Fibroblast of mammary gland (primary cell): ENCODE results near the gene AGMAT.

Experiments used
- DNase-seq: peaks from one replicate; pipeline ENCODE4 v3.0.0-alpha.2; 2010; ENCODE audit warnings: low read depth
- H3K4me3 ChIP-seq: 2 replicates; pipeline ENCODE4 v1.5.1; 2011; ENCODE audit warnings: low read depth, mild to moderate bottlenecking, low read length, moderate library complexity; ENCODE audit not compliant: control insufficient read depth
- CTCF ChIP-seq: conservative IDR thresholded peaks from 2 replicates; pipeline ENCODE4 v1.5.1; 2011; ENCODE audit warnings: low read depth, low read length, inconsistent platforms; ENCODE audit not compliant: control insufficient read depth, insufficient read depth

The AGMAT gene

GRCh38 chr1:15573477-15573876 lies 11.4 kb downstream of the AGMAT start:
- no peak for TF ChIP-seq CTCF
- DNase-seq: peak; percentile 17
- no peak overlapping the region for H3K4me3 ChIP-seq

- no peak for TF ChIP-seq CTCF
- no peak for DNase-seq
- H3K4me3 ChIP-seq: no peak overlapping the region
Observed at GRCh38 chr1:15571266-15571665, 13.6 kb downstream of the AGMAT start.

- TF ChIP-seq CTCF: no peak
- no peak for DNase-seq
- H3K4me3 ChIP-seq: no peak overlapping the region
Observed at GRCh38 chr1:15570861-15571260, 14.0 kb downstream of the AGMAT start.

- no peak overlapping the region for H3K4me3 ChIP-seq
- TF ChIP-seq CTCF: no peak
- DNase-seq: no peak
Observed at GRCh38 chr1:15568387-15569073, 16.3 kb downstream of the AGMAT start.

- DNase-seq: no peak
- H3K4me3 ChIP-seq: no peak overlapping the region
- TF ChIP-seq CTCF: no peak
Observed at GRCh38 chr1:15559189-15559810, 25.6 kb downstream of the AGMAT start.

GRCh38 chr1:15558516-15558915 lies 26.3 kb downstream of the AGMAT start:
- TF ChIP-seq CTCF: no peak
- DNase-seq: no peak
- H3K4me3 ChIP-seq: no peak overlapping the region
